CD4-positive, alpha-beta T cell treated with Interleukin-2 at 100 ng/mL for 4 hours (primary cell): ENCODE results near the gene NUCKS1.

Experiments used
- DNase-seq: peaks from one replicate; pipeline ENCODE4 v3.0.0-alpha.2; 2020; ENCODE audit warnings: low spot score

The NUCKS1 gene, protein sequence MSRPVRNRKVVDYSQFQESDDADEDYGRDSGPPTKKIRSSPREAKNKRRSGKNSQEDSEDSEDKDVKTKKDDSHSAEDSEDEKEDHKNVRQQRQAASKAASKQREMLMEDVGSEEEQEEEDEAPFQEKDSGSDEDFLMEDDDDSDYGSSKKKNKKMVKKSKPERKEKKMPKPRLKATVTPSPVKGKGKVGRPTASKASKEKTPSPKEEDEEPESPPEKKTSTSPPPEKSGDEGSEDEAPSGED

DNA sequence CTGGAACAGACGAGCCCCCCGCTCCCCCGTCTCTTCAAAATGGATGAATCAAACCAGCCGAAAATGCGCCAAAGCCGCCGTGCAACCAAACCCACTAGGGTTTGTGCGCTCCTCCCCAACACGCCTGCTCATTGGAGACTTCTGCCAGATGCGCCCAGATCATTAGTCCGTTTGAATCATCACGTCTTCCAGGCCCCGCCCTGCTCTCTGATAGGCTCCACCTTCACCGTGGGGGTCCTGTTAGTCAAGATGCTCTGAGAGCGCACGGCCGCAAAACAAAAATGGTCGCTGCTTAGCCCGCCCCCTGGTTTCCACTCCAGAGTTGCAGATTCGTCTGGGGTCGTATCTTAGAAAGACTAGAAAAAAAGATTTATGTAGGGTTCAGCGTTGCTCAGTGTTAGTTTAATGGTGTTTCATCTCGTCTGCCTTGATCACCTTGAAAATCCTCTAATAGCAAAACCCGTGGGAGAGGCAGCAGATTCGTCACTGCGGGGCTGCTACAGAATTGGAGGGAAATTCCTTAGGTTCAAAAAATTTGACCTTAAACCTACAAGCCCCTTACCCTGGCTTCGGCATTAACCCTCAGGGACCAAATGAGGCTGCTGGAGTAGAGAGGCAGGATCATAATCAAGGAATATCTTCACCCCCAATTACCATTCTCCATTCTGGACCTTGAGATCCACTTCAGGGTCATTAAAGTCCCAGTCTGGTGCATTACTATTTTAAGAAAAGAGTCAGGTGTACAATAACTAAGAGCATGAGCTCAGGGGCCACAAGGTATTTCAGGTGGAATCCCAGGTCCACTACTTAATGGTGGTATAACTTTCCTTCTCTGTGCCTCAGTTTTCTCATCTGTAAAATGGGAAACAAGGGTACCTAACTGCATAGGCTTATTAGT is at the start of gene NUCKS1:
TSS of gene NUCKS1 (minus strand) at position 45 of the 898 bp plus-strand sequence. CDS start 209 bp downstream, outside the sequence.
- peak; percentile 99 for DNase-seq

DNA sequence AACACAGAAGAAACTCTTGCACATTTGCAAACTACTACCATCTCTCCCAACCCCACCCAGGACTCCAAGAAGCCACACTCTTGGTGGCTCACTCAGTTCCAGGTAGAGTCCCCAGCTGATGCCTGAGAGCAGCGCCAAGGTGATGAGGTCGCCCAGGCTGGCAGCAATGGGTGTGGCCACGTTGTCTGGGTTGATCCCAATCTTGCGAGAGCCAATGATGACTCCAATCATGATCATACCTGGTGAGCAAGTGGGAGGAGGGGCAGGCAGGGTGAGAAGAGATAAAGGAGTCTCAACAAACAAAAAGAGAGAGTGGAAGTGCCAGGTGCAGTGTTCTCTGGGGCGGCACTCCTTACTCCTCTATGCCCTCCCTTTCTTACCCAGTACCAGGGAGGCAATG is 48.6 kb upstream of the NUCKS1 start:
- no peak for DNase-seq

DNA sequence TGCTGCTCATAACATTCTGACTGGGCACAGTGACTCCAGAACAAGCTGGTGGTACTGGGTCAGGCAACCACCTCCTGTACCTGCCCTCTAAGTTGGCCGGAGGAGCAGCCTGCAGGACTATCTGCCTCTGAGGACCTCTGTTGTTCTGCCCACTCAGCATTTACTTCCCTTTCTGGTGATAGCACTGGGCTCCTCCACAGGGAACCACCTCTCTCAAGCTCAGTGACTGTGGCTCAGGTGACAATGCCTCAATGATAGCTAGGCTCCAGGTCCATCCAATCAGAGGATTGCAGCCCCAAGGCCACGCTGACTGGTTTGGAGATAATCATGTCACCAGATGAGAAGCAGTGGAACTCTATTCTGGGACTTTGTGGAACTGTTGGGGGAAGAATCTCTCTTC is 47.2 kb upstream of the NUCKS1 start:
- no peak for DNase-seq

DNA sequence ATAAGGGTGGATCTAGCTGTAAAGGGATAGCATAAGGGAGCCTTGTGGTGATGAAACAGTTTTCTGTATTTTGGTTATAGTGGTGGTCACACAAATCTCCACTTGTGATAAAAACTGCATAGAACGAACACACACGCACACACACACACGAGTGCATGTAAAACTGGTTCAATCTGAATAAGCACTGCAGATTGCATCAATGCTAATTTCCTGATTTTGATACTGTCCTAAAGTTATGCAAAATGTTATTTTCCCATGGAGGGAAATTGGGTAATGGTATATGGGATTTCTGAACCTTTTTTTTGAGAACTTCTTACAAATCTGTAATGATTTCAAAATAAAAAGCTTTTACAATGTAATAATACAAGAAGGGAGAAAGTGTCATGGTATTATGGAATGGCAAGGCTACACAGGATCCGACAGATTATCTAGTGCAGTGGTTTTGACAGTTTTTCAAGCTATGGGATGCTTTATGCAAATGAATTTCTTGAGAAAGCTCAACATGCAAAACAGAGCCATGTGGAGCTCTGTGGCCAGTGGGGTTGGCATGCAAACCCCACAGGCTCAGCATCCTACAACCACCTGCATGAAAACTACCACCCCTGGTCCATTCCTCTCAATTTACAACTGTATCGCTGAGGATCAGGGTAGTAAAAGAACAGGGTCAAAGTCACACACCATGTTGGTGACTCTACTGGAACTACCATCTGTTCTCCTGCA is 44.2 kb upstream of the NUCKS1 start:
- no peak for DNase-seq

DNA sequence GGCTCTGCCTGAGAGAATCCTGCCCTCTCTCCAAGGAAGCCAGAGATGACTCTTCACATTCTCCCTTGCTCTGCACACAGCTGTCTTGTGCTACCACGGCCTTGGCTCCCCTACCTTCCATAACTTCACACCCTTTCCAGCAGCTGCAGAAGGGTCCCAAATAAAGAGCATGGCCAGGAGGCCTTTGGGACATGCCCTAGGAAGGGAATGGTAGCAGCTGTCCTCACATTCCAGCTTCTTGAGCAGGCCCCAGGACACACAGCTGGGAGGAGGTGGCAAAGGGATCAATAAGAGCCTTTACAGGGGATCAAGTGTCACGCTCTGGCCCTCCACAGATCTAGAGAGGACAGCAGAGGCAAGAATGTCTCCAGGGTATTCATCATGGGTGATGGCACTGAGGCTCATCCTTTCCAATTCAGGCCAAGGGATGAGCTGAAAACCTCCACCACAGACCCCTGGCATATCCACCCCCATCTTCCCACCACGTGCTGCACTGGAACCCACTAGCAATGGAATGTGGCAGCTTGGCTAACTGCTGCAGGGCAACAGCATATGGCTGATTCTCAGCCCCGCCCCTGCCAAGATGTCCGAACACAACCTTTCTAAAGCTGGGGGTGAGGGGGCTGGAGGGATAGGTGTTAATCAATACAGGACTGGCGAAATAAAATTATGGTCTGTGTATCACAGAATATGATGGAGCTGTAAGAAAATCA is 43.1 kb upstream of the NUCKS1 start:
- no peak for DNase-seq

DNA sequence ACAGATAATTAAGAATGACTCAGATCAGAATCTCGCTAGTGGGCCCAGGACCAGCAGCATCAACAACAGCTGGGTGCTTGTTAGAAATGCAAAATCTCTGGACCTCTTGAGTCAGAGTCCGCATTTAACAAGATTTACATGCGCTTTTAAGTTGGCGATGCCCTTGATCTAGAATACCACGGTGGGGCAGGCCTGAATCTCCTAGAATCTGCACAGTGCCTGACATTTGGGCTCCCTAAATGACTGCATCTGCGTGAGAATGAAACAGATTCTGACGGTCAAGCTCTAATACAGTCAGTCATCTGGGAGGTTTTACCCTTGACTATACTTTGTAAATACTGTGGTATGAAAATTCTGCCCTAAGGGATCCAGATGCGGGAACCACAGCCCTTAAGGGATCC is 42.5 kb upstream of the NUCKS1 start:
- no peak for DNase-seq

DNA sequence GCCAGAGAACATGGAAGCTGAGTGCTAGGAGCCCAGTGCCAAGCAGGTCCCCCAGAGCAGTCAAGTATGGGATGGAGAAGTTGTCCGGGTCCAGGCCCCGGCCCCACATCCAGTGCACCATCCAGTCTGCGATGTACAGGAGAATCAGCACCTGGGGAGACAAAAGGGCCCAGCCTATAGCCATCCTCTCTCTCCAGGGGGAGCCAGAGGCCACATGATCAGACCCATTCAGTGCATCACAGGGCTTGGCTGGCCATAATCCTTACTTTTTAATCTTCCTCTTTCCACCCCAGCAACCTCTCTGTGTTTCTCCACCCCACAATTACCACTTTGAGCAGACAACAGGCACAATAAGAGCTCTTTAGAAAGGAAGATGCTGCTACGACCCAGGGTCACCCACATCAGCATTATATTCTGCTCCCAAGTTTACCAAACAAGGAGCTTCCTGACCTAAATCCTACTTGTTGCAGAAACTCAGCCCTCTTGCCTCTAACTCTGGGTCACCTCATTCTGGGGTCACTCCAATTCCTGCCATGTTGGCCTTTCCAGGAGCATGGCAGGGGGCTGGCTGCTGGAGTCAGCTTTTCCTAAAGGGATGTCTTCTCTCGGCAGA is 41.7 kb upstream of the NUCKS1 start:
- DNase-seq, result peak; percentile 66

DNA sequence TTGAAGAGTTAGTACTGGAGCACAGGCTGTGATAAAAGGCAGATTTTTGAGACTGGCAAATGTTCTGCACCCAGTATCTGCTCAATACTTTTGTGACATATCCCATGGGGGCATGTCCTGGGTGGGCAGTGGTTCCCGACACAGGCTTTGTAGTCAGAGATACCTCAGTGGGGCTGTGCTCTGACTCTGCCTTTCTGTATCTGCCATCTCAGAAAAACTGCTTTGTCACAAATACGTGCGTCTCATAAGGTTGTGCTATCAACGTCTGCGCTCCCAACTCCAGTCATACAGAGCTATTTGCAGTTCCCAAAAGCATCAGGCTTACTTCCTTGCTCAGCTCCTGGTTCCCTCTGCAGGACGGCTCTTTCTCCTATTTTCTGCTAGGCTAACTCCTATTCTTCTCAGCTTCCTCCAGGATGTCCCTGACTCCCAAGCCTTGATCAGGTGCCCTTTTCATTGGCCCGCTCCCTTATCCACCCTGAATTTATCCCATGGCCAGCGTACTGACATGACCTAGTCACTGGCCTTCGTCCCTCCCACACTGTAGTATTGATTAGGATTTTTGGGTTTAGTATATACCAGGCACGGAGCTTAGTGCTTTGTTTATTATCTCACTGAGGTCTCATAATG is 37.4 kb upstream of the NUCKS1 start:
- DNase-seq, result no peak

DNA sequence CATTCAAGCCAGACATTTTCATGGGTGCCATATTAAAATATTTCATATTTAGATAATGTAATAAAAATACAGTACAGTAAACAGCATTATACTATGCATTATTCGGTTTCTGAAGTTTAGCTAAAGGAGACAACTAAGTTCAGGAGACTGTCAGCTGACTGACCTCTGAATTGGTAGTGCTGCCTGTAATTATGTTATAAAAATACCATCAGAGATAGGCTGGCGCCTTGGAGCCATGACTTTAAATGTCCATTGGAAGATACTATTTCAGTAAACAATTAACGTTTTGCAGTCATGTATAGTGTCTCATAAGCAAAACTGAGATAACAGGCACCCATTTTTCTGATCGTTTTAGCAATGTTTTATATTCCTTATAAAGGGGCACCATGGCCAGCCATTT is 36.6 kb upstream of the NUCKS1 start:
- DNase-seq, result no peak

DNA sequence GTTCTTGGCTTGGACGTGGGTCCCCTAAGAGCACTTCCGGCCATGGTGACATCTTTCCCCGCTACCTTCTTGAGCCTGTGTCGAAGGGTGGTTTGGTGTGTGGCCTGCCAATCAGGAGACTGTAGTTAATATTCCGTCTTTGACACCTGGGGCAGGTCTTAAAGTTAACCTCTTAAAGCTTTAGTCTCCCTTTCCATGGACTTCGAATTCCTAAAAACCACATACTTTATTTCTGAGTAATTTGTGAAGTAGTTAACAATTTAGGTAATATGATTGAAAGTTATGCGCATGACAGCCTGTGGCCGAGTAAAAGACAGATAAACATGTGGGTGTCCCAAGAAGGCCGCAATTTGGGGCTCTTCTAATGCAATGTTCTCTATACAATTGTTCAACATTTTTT is 35.5 kb upstream of the NUCKS1 start:
- no peak for DNase-seq

DNA sequence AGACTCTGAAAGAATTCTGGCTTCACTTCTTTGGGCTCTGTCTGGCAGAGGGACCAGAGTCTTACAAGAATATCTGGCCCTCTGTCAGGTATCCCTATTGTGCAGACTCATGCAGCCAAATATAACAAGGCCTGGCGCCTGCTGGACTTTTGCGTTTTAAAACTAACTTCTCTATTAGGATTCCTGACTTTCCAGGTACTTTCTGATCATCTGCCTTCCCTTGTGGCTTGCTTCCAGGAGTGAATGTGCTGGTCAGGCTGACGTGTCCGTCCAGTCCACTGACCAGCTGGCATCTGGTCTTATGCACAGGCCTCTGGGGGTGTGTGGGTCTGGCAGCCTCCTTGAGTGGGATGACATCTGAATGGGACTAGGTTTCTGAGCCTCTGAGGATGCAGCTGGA is 33.9 kb upstream of the NUCKS1 start:
- DNase-seq, result no peak

DNA sequence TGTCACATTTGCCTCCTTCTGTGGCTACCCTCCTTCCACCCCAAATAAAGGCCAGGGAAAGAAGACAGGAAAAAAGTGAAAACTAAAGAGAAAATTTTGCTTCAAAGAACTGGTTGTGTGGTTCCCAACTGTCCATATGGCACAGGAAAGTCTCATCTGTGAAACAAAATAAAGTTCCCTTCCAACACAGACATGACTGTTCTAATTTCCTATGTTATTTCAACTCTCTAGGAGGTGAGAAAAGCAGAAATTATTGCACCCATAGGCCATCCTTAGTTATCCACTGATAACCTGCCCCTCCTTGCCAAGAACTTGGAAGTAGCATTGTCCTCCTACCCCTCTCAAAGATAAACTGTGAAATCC is 33.4 kb upstream of the NUCKS1 start:
- DNase-seq, result no peak

DNA sequence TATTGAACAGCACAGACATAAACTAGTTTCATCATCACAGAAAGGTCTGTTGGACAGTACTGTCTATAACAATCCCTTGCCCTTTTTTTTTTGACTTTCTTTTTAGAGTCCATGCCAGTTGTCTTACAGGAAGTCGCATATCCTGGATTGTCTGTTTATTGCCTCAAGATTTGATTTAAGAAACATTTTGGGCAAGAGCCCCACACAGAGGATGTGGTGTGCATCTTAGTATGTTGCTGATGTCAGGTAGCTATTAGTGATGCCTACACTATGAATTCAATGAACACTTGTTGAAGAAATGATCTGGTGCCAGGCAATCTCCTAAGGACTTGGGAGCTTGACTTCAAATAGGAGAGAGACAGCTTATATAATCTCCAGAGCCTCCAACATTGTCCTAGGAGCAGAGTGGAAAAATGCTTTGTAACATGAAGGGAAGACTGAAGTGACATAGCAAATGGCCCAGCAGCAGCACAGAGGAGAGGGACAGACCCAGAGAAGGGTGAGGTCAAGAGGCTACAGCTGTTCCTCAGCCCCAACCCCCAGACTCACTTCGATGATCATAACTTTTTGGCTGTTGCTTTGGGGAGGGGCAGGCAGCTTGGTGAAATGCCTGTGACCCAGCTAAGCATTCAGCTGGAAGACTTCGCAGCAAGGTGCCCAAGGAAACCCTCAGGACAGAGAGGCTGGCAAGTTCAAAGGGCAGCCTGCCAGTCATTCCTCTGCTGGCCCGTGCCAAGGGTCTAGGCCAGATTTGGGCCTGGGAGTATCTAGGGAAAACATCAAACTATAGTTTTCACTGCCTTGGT is 32.8 kb upstream of the NUCKS1 start:
- no peak for DNase-seq

DNA sequence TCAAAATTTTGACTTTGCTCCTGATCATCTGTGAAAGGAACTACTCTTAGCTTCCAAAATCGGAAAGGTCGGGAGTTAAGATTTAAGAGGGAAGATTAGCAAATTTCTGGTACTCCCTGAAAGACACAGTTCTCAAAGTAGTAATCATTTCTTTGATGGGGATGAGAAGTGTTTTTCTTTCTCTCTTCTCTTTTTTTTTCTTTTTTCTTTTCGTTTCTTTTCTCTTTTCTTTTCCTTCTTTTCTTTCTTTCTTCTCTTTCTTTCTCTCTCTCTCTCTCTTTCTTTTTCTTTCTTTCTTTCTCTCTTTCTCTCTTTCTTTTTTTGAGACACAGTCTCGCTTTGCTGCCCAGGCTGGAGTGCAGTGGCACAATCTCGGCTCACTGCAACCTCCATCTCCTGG is 30.4 kb upstream of the NUCKS1 start:
- no peak for DNase-seq

DNA sequence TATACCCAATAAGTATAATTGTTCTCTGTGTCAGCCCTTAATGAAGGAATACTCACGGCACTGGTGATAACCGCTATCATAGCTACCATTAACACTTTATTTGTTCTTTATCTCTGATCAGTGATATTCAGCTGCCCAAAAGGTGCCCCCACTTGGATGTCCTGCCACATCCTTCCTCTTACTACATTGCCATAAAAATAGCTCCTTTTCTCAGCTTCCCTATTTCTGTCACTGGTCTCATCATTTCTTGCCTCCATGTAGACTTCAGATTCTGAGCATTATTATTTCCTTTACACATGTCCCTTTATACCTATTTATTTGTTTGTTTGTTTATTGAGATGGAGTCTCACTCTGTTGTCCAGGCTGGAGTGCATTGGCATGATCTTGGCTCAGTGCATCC is 28.0 kb upstream of the NUCKS1 start:
- DNase-seq, result no peak

DNA sequence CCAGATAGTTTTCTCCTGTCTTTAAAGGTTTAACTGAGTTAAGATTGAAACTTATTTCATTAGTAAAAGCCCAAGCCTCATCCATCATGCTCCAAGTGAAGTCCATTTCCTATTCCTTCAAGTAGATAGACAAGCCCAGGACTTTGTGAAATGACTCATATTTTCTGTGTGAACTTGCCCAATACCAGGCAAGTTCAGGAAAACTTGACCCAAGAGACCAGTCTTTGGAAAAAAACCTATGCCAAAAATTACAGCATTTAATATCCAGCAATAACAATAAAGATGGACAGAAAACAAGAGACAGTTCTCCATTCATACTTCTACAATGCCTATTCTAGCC is 25.7 kb upstream of the NUCKS1 start:
- no peak for DNase-seq

DNA sequence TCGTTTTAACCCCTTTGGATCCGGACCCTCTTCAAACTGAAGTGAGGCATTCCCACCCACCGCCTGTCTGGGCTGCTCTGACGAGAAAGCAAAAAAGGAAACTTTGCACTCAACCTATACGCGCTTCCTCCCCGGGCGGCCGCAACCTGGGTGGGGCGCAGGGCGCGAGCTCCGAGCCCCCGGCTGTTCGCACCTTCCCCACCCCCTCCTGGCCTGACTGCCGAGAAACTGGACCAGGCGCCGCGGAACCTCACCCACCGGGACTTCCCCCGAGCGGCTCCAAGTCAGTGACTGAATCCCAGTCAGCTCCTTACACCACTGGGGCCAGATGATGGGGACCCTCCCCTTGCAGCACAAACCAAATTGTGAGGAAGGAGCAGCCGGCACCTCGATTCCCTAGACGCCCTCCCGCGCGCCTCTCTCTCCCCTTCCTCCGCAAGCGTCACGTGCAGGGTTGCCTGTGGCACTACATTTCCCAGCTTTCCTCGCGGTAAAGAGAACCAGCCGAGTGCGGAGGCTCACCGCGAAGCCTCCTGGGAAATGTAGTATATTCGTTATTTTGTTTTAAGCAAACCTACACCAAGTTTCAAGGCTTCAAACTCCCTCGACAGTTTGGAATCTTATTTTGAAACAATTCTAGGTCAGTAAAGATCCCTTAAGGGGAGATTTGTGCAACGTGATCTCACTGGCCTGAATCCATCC is 25.2 kb upstream of the NUCKS1 start, which contains the start of gene RAB29:
TSS of gene RAB29 (minus strand) at position 468 of the 702 bp plus-strand sequence. CDS start 526 bp downstream, outside the sequence.
- peak; percentile 90 for DNase-seq

DNA sequence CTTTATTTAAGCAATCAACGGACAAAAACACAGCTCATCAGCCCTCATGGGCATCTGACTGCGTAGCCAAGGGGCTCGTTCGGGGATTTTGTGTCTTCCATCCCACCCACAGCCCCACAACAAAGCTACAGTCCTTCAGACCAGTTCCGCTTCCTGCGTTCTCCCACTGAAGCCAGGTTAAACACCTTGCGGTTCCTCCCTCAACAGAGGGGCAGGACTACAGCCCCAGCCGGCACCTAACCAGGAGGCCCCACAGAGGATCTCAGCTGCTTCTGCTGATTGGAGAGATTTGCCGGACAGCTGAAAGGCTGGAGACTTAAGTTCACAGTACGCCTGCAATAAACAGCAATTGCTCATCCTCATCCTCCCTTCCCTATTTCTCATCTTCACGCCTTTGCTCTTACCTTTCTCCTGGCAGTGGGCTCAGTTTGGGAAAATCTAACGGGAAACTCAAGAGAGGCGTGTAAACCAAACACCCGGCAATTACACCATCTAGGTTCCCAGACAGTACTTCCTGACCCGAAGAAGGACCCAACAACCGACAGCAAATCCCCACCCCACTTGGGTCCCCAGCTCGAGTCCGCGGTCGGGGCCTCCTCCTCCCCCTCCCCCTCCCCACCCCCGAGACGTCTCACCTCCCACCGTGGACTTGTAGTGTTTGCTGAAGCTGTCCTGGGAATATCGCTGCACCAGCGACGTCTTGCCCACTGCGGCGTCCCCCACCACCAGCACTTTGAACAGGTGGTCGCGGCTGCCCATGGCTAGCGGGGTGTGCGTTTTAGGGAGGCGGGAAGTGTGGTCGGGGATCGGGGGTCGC is 24.4 kb upstream of the NUCKS1 start:
- DNase-seq, result peak; percentile 41

DNA sequence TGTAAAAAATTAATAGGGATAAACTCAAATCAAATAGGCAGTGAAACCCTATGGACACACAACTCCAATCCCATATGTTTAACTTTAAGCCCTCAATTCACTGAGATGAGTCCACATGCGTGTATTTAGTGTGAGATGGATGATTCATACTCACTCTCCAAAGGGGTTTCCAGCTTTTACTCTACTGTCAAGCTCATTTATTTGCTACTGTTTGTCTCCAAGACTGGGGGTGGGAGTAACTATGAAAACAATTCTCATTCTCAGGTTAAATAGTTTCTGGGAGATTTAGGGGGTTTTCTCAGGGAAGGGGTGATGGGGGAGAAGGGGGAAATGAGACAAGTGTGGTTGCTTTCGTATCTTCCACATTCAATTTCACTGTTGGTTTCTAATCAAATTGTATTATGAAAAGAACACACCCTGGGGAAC is 22.6 kb upstream of the NUCKS1 start:
- DNase-seq, result peak; percentile 24
